PC-9 (cell line): ENCODE data around the gene HOOK1.

Source experiments
- EZH2 ChIP-seq: fragments of 200-600 bp; sonication (generic); IDR thresholded peaks from 2 replicates; pipeline ENCODE4 v1.8.0; 2017; ENCODE audit warnings: antibody characterized with exemption, low read depth
- TF ChIP-seq, protein P1 (sequence below): fragments of 200-600 bp; sonication (generic); conservative IDR thresholded peaks from 2 replicates; pipeline ENCODE4 v1.6.1; 2017; ENCODE audit warnings: mixed run types, antibody characterized with exemption, mild to moderate bottlenecking, moderate library complexity

DNA sequence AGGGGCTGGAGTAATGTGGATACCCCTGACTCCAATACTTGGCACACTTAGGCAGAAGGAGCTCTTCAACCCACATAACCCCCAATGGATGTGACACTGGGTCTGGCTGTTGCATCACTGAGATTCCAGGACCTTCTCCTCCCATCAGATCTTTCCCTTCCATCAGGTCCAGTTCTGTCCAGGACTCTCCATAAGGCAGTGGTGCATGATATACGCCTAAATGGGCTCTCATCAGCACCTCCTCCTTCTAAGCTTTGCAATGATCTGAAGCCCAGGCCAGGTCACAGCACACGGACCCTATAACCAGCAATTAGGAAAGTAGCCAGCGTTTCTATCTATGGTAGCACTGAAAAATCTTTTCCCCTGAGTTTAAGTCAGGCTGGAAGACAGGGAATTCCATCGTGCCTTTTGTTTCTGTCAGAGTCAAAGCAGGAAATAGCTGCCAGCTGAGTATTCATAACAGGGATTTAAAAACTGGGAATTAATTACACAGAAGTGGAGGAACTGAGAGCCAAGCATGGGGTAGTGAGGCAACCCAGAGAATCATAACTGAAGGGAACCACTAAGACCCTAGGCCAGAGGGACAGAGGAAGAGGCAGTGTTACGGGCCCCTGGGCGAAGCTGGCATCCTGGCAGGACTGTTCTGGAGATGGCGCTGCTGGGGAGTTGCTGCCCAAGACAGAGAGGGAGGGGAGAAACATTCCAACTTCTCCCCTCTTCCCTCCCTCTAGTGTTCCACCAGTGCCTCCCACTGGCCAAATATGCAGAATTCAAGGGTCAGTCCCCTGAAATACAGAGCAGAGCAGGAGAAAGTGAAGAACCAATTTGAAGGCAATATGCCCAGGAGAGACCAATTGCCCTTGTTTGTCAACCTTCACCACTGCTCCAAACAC lies 37.5 kb upstream of the HOOK1 start:
- TF ChIP-seq, protein P1, sequence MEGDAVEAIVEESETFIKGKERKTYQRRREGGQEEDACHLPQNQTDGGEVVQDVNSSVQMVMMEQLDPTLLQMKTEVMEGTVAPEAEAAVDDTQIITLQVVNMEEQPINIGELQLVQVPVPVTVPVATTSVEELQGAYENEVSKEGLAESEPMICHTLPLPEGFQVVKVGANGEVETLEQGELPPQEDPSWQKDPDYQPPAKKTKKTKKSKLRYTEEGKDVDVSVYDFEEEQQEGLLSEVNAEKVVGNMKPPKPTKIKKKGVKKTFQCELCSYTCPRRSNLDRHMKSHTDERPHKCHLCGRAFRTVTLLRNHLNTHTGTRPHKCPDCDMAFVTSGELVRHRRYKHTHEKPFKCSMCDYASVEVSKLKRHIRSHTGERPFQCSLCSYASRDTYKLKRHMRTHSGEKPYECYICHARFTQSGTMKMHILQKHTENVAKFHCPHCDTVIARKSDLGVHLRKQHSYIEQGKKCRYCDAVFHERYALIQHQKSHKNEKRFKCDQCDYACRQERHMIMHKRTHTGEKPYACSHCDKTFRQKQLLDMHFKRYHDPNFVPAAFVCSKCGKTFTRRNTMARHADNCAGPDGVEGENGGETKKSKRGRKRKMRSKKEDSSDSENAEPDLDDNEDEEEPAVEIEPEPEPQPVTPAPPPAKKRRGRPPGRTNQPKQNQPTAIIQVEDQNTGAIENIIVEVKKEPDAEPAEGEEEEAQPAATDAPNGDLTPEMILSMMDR, result no peak
- no peak for TF ChIP-seq EZH2
